Stimulated activated CD8-positive, alpha-beta memory T cell treated with anti-CD3 and anti-CD28 coated beads, Interleukin-2, amount 100 ng/mL, for 1 hour (primary cell): Measurements from ENCODE around the gene TBX10.
"Not testable (repeated sequence)": the region's sequence is repeated elsewhere in the genome, so short reads cannot be mapped to it uniquely, and the experiment has no call there.

Experiments
- DNase-seq, 2 donors: peaks; one replicate each; pipeline ENCODE4 v3.0.0-alpha.2; 2020; ENCODE audit warnings: low read depth in 2 of 2

TBX10 gene

GRCh38 chr11:67646535-67647336, 7.2 kb upstream of the TBX10 start:
- DNase-seq: no peak

- no peak for DNase-seq
These were observed 6.2 kb upstream of the TBX10 start for GRCh38 chr11:67645521-67646461.

GRCh38 chr11:67644472-67645418, 5.2 kb upstream of the TBX10 start:
- no peak for DNase-seq

GRCh38 chr11:67644042-67644441, 4.5 kb upstream of the TBX10 start:
- no peak for DNase-seq

- no peak for DNase-seq
These were observed 2.9 kb upstream of the TBX10 start for GRCh38 chr11:67642173-67643120.

GRCh38 chr11:67641338-67642172, 2.0 kb upstream of the TBX10 start:
- DNase-seq: no peak

- DNase-seq: no peak
These were observed 1.3 kb upstream of the TBX10 start for GRCh38 chr11:67640758-67641337.

- peak in 1 of 2 donors; percentile 27 for DNase-seq
These were observed 626 bp upstream of the TBX10 start for GRCh38 chr11:67640021-67640757.

- no peak for DNase-seq
These were observed 777 bp downstream of the TBX10 start for GRCh38 chr11:67638535-67639437.

- not testable (repeated sequence) for DNase-seq
These were observed 2.1 kb downstream of the TBX10 start for GRCh38 chr11:67637441-67637840.

- no peak for DNase-seq
These were observed 2.6 kb downstream of the TBX10 start for GRCh38 chr11:67636962-67637361.

- no peak for DNase-seq
These were observed 4.4 kb downstream of the TBX10 start for GRCh38 chr11:67635231-67635521.

- DNase-seq: no peak
These were observed 5.0 kb downstream of the TBX10 start for GRCh38 chr11:67634366-67635230.

- no peak for DNase-seq
These were observed 5.7 kb downstream of the TBX10 start for GRCh38 chr11:67633758-67634365.

- DNase-seq: no peak
These were observed 6.4 kb downstream of the TBX10 start for GRCh38 chr11:67632982-67633755.
